H1 (cell line): Measurements from ENCODE around the gene DUS4L. TPM values are rescaled to one million over a fixed set of nuclear protein-coding genes. Genes with fewer than 3 reads are reported as not detected.

Experiments used
- CTCF ChIA-PET: fragments of 300-600 bp; sonication (Branson Sonifier 250); formaldehyde crosslinking; loops from one replicate; lab custom pipeline; 2021; ENCODE audit not compliant: partially characterized antibody; lab: Charles Lee
- POLR2A ChIA-PET: fragments of 300-600 bp; sonication (Branson Sonifier 250); formaldehyde crosslinking; loops from one replicate; lab custom pipeline; 2021; ENCODE audit warnings: inconsistent platforms; ENCODE audit not compliant: partially characterized antibody; lab: Charles Lee
- DNase-seq, 2 experiments: peaks; one replicate each; pipeline versions ENCODE4 v3.0.0 to v3.0.0-alpha.2; 2010 to 2022; ENCODE audit warnings: low spot score in 2 of 2, low read depth in 1 of 2, mixed read lengths in 1 of 2
- FAIRE-seq: peaks from 2 replicates; lab custom pipeline; 2011; peaks lifted over from hg19 to GRCh38; lab: Jason Lieb, UNC
- H2AFZ ChIP-seq: 2 replicates; pipeline ENCODE4 v1.8.1; 2012; ENCODE audit warnings: low read length, inconsistent platforms
- H2AK5ac ChIP-seq: 2 replicates; pipeline ENCODE4 v1.6.1; 2013; ENCODE audit warnings: low read depth, low read length
- H2BK120ac ChIP-seq: replicated peaks from 2 replicates; pipeline ENCODE3; 2013; ENCODE audit warnings: low read depth, low read length, inconsistent platforms
- H2BK12ac ChIP-seq: 2 replicates; pipeline ENCODE4 v1.6.1; 2013; ENCODE audit warnings: low read depth, low read length
- H2BK15ac ChIP-seq: 2 replicates; pipeline ENCODE4 v1.6.1; 2013; ENCODE audit warnings: low read length
- H2BK20ac ChIP-seq: 2 replicates; pipeline ENCODE4 v1.6.1; 2013; ENCODE audit warnings: low read length
- H2BK5ac ChIP-seq: 2 replicates; pipeline ENCODE4 v1.6.1; 2013; ENCODE audit warnings: low read depth, low read length
- H3K14ac ChIP-seq: 2 replicates; pipeline ENCODE4 v1.6.1; 2013; ENCODE audit warnings: inconsistent platforms; ENCODE audit not compliant: insufficient read length
- H3K18ac ChIP-seq: 2 replicates; pipeline ENCODE4 v1.6.1; 2013; ENCODE audit warnings: low read length; ENCODE audit errors: extremely low read depth
- H3K23ac ChIP-seq: 2 replicates; pipeline ENCODE4 v1.6.1; 2013; ENCODE audit warnings: inconsistent platforms; ENCODE audit not compliant: insufficient read length
- H3K23me2 ChIP-seq: 2 replicates; pipeline ENCODE4 v1.6.1; 2013; ENCODE audit warnings: low read depth, low read length
- H3K27ac ChIP-seq: 2 replicates; pipeline ENCODE4 v1.6.1; 2011; ENCODE audit warnings: low read depth, low read length, inconsistent platforms
- H3K27me3 ChIP-seq, 4 experiments: replicated peaks in 1 of 4; 1 replicate in 1 of 4; 2 replicates in 3 of 4; pipeline versions ENCODE4 v1.6.1 to v1.8.1; 2011 to 2013; ENCODE audit warnings: low read length in 3 of 4, mild to moderate bottlenecking in 3 of 4, inconsistent platforms in 2 of 4, mixed read lengths in 2 of 4, moderate library complexity in 1 of 4; ENCODE audit not compliant: control insufficient read depth in 3 of 4, insufficient read depth in 3 of 4; ENCODE audit errors: extremely low read depth in 1 of 4
- H3K36me3 ChIP-seq, 4 experiments: 2 replicates each; pipeline versions ENCODE4 v1.6.1 to v1.8.1; 2011 to 2013; ENCODE audit warnings: mild to moderate bottlenecking in 4 of 4, low read length in 3 of 4, moderate library complexity in 2 of 4, control low read depth in 1 of 4, inconsistent platforms in 1 of 4; ENCODE audit not compliant: insufficient read depth in 4 of 4, control insufficient read depth in 2 of 4
- H3K4ac ChIP-seq: replicated peaks from 2 replicates; pipeline ENCODE3; 2013; ENCODE audit warnings: low read length, low read depth, mixed read lengths, inconsistent platforms; ENCODE audit not compliant: insufficient read length
- H3K4me1 ChIP-seq, 4 experiments: replicated peaks in 1 of 4; 1 replicate in 1 of 4; 2 replicates in 3 of 4; pipeline versions ENCODE4 v1.6.1 to v1.8.1; 2011 to 2013; ENCODE audit warnings: low read length in 3 of 4, inconsistent platforms in 2 of 4, mixed read lengths in 1 of 4; ENCODE audit not compliant: insufficient read depth in 4 of 4, control insufficient read depth in 3 of 4
- H3K4me2 ChIP-seq, 2 experiments: 2 replicates each; pipeline versions ENCODE4 v1.6.1 to v1.8.1; 2011 to 2013; ENCODE audit warnings: low read depth in 2 of 2, low read length in 2 of 2, control low read depth in 1 of 2, inconsistent platforms in 1 of 2, mild to moderate bottlenecking in 1 of 2; ENCODE audit not compliant: insufficient read depth in 1 of 2
- H3K4me3 ChIP-seq, 4 experiments: fragments of 200-600, 300-600 bp in 1 of 4; sonication (generic), shearing (Covaris generic), sonication (Bioruptor Twin) in 1 of 4; 2 replicates each; pipeline versions ENCODE4 v1.5.1 to v1.8.1; 2011 to 2016; ENCODE audit warnings: low read length in 4 of 4, low read depth in 3 of 4, control low read depth in 2 of 4, inconsistent platforms in 2 of 4, mild to moderate bottlenecking in 2 of 4, mixed read lengths in 1 of 4, moderate library complexity in 1 of 4; ENCODE audit not compliant: insufficient read depth in 2 of 4; ENCODE audit errors: extremely low read depth in 1 of 4
- H3K56ac ChIP-seq: replicated peaks from 2 replicates; pipeline ENCODE3; 2013; ENCODE audit warnings: low read depth, mild to moderate bottlenecking, mixed read lengths, low read length, inconsistent platforms; ENCODE audit not compliant: insufficient read length
- H3K79me1 ChIP-seq: 2 replicates; pipeline ENCODE4 v1.6.1; 2013; ENCODE audit warnings: low read depth, low read length, control low read depth
- H3K79me2 ChIP-seq, 2 experiments: 2 replicates each; pipeline versions ENCODE4 v1.6.1 to v1.8.1; 2012 to 2013; ENCODE audit warnings: low read length in 2 of 2, mild to moderate bottlenecking in 2 of 2, inconsistent platforms in 1 of 2; ENCODE audit not compliant: insufficient read depth in 2 of 2, control insufficient read depth in 1 of 2
- H3K9ac ChIP-seq, 4 experiments: replicated peaks in 1 of 4; 1 replicate in 1 of 4; 2 replicates in 3 of 4; pipeline versions ENCODE4 v1.6.1 to v1.8.1; 2011 to 2013; ENCODE audit warnings: low read depth in 3 of 4, low read length in 3 of 4, control low read depth in 2 of 4, mild to moderate bottlenecking in 2 of 4, moderate library complexity in 2 of 4, inconsistent platforms in 1 of 4; ENCODE audit errors: extremely low read depth in 1 of 4
- H3K9me3 ChIP-seq, 2 experiments: 2 replicates each; pipeline versions ENCODE4 v1.6.1 to v1.8.1; 2012 to 2013; ENCODE audit warnings: mild to moderate bottlenecking in 2 of 2, moderate library complexity in 2 of 2, control low read depth in 1 of 2, inconsistent platforms in 1 of 2, low read depth in 1 of 2, low read length in 1 of 2, mixed read lengths in 1 of 2; ENCODE audit not compliant: insufficient read depth in 2 of 2
- H4K20me1 ChIP-seq, 2 experiments: replicated peaks in 1 of 2; 2 replicates each; pipeline versions ENCODE3 to v1.8.1; 2011 to 2013; ENCODE audit warnings: inconsistent platforms in 2 of 2, low read length in 2 of 2, mild to moderate bottlenecking in 1 of 2; ENCODE audit not compliant: insufficient read depth in 2 of 2, control insufficient read depth in 1 of 2
- H4K5ac ChIP-seq: 2 replicates; pipeline ENCODE4 v1.6.1; 2013; ENCODE audit warnings: low read length, low read depth, mixed read lengths, inconsistent platforms; ENCODE audit not compliant: insufficient read length
- H4K8ac ChIP-seq: 2 replicates; pipeline ENCODE4 v1.8.0; 2013; ENCODE audit warnings: mild to moderate bottlenecking, moderate library complexity, low read length, inconsistent platforms; ENCODE audit not compliant: insufficient read depth; ENCODE audit errors: extremely low read depth
- H4K91ac ChIP-seq: replicated peaks from 2 replicates; pipeline ENCODE3; 2013; ENCODE audit warnings: low read length, mixed read lengths, inconsistent platforms; ENCODE audit not compliant: insufficient read length
- CBX5 ChIP-seq: fragments of 300-800, 300-1000 bp; sonication (generic); IDR thresholded peaks from 2 replicates; pipeline ENCODE4 v1.7.1; 2016; ENCODE audit warnings: antibody characterized with exemption, low read length, low read depth
- EZH2 ChIP-seq: fragments of 200-600 bp; sonication (generic); IDR thresholded peaks from 2 replicates; pipeline ENCODE4 v1.7.1; 2012; ENCODE audit warnings: low read depth, mild to moderate bottlenecking, moderate library complexity, low read length, inconsistent platforms; ENCODE audit not compliant: severe bottlenecking
- GABPA ChIP-seq: IDR thresholded peaks from 2 replicates; pipeline ENCODE4 v1.6.1; 2011; ENCODE audit warnings: mild to moderate bottlenecking, low read length, moderate library complexity, borderline replicate concordance; ENCODE audit not compliant: insufficient read depth
- SUZ12 ChIP-seq: fragments of 200-600 bp; sonication (generic); IDR thresholded peaks from 2 replicates; pipeline ENCODE4 v1.6.1; 2012; ENCODE audit warnings: mild to moderate bottlenecking, inconsistent platforms, low read length, moderate library complexity, mixed read lengths
- TCF12 ChIP-seq: IDR thresholded peaks from 2 replicates; pipeline ENCODE4 v1.6.1; 2011; ENCODE audit warnings: low read depth, mild to moderate bottlenecking, low read length
- polyA plus RNA-seq, 7 experiments: library from polyadenylated mRNA; depleted of rRNA in 3 of 7; stranded (reverse) in 5 of 7; unstranded in 2 of 7; fragments of >200 nt in 5 of 7; fragments of 200-250 nt in 2 of 7; gene quantifications; 1 replicate in 5 of 7; 2 replicates in 1 of 7; 4 replicates in 1 of 7; pipeline versions ENCODE4 v1.2.1 to v1.2.3, GENCODE V29; 2011 to 2013; ENCODE audit warnings: missing spikeins in 2 of 7, mixed read lengths in 2 of 7
- total RNA-seq: library from RNA; stranded (reverse); fragmentation: NEBNext Ultra II Directional; extraction: Animal tissue kit (Norgen Biotek cat#: 25700); gene quantifications from 2 replicates; pipeline ENCODE4 v1.2.1, GENCODE V29; 2021
- TF ChIP-seq, protein P1 (sequence below): IDR thresholded peaks from 2 replicates; pipeline ENCODE4 v1.6.1; 2011; ENCODE audit warnings: low read depth, mild to moderate bottlenecking, low read length; ENCODE audit not compliant: insufficient read depth

DUS4L gene
- total and polyA plus RNA-seq, 2 of the 8 experiments (the other 6 are each of a cell fraction or from before 2014, with no cell fraction given) = 6.1 to 11.5 TPM

DNA sequence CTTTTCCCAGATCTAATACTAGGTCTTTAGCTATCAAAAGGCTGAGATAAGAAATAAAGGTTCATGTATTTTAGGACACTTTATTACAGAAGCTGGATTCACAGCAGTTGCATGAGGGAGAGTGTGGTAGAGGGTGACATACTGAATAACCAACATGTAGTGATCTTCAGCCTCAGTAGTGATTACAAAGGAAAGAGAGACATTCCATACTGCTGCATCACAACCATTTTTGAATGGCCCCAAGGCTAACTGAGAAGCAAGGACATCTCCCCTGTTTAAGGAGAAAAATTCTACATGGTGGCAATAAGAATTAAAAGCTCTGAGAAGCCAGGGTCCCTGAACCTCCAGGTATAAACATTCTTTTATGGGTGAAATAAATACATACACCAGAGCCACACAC lies 35.3 kb upstream of the DUS4L start:
- Histone ChIP-seq H3K56ac (no peak overlapping the region), H2BK120ac (no peak overlapping the region), H4K20me1 (no peaks in the 10 kb centered on the region), H3K9me3 (no peaks in the 10 kb centered on the region), H3K4me1 (peaks cover 0 to 4% (median 2%) of the 10 kb centered on the region in 4 experiments; a peak in 4 of 7 replicates), H4K5ac (no peak overlapping the region), H2BK5ac (no peak overlapping the region), H3K79me2 (no peaks in the 10 kb centered on the region), H2BK15ac (no peak overlapping the region), H3K4me2 (no peak overlapping the region), H3K18ac (no peak overlapping the region), H2BK12ac (no peak overlapping the region), H3K27ac (no peak overlapping the region), H3K14ac (no peak overlapping the region), H3K9ac (no peak overlapping the region), H2BK20ac (no peak overlapping the region), H4K91ac (no peak overlapping the region), H3K23ac (no peak overlapping the region), H3K79me1 (0 out of 2 replicates have a peak, but pooled peaks cover 2% of the 10 kb centered on the region), H3K27me3 (no peaks in the 10 kb centered on the region), H3K36me3 (peaks cover 0 to 3% (median 0%) of the 10 kb centered on the region in 4 experiments; a peak in 1 of 8 replicates), H3K23me2 (no peaks in the 10 kb centered on the region), H3K4ac (no peak overlapping the region), H4K8ac (no peak overlapping the region), H3K4me3 (no peak overlapping the region), H2AK5ac (no peak overlapping the region), H2AFZ (no peak overlapping the region)
- POLR2A ChIA-PET = interaction anchor here (0.9 kb wide), 1 partner anchor 9 kb away, joined by 3 read pairs; no protein-coding TSS in a partner anchor
- CTCF ChIA-PET = interaction anchor here (0.9 kb wide), 1 partner anchor 24 kb away, joined by 3 read pairs; no protein-coding TSS in a partner anchor
- TF ChIP-seq EZH2 = no peak
- no peak for TF ChIP-seq CBX5
- no peak for TF ChIP-seq SUZ12
- TF ChIP-seq TCF12 = no peak
- TF ChIP-seq GABPA = no peak
- TF ChIP-seq, protein P1, sequence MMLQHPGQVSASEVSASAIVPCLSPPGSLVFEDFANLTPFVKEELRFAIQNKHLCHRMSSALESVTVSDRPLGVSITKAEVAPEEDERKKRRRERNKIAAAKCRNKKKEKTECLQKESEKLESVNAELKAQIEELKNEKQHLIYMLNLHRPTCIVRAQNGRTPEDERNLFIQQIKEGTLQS = no peak
- no peak for DNase-seq
- no peak for FAIRE-seq
